GM12878 (cell line): ENCODE data around the gene MFGE8.

Experiments
- BRCA1 ChIP-seq: IDR thresholded peaks from 2 replicates; pipeline ENCODE4 v1.6.1; 2011; ENCODE audit warnings: low read depth, low read length, improper control_type of control experiment
- EP300 ChIP-seq, 2 experiments: fragments of 150-350 bp in 1 of 2; IDR thresholded peaks; 2 replicates each; pipeline ENCODE4 v1.6.1; 2011 to 2012; ENCODE audit warnings: low read depth in 2 of 2, low read length in 2 of 2, borderline replicate concordance in 1 of 2, improper control_type of control experiment in 1 of 2, inconsistent platforms in 1 of 2; ENCODE audit not compliant: control insufficient read depth in 1 of 2
- JUNB ChIP-seq: IDR thresholded peaks from 2 replicates; pipeline ENCODE4 v1.6.1; 2016; ENCODE audit warnings: antibody characterized with exemption, mild to moderate bottlenecking
- MTA3 ChIP-seq: IDR thresholded peaks from 2 replicates; pipeline ENCODE4 v1.6.1; 2012; ENCODE audit warnings: low read length, inconsistent platforms, borderline replicate concordance
- POLR2A ChIP-seq: IDR thresholded peaks from 2 replicates; pipeline ENCODE4 v1.6.1; 2011; ENCODE audit warnings: low read depth, mild to moderate bottlenecking, low read length
- RAD21 ChIP-seq: IDR thresholded peaks from 2 replicates; pipeline ENCODE4 v1.6.1; 2011; ENCODE audit warnings: mild to moderate bottlenecking, low read depth, low read length, moderate library complexity; ENCODE audit not compliant: insufficient read depth
- TF ChIP-seq, protein P1 (sequence below), 3 experiments: IDR thresholded peaks in 2 of 3; conservative IDR thresholded peaks in 1 of 3; 2 replicates each; pipeline ENCODE4 v1.5.1; 2011; ENCODE audit warnings: low read depth in 3 of 3, low read length in 3 of 3, mild to moderate bottlenecking in 3 of 3, control low read depth in 2 of 3, moderate library complexity in 2 of 3, inconsistent platforms in 1 of 3, mixed read lengths in 1 of 3; ENCODE audit not compliant: control insufficient read depth in 2 of 3, insufficient read depth in 1 of 3; ENCODE audit errors: extremely low read depth in 1 of 3
- TF ChIP-seq, protein P2 (sequence below): fragments of 450-650 bp; IDR thresholded peaks from 2 replicates; pipeline ENCODE4 v1.6.1; 2016; ENCODE audit warnings: mild to moderate bottlenecking

DNA sequence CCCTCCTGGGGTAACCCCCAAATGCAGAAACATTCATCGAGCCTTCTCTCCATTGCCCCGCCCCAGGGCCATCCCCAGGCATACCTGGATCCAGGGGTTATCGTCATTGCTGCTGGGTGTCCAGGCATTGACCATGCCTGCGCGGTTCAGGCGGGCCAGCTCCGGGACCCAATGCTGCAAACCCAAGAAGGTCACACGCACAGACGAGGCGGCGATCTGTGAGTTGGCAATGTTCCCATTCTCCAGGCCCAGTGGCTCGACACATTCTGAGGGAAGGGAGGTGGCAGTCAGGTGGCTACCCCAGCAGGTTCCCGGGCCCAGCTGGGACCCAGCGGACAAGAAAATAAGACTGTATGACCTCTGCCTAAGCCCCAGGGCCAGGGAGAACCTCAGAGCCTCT is 6.1 kb downstream of the MFGE8 start:
- TF ChIP-seq MTA3 (no peak), RAD21 (no peak), JUNB (no peak), BRCA1 (no peak), EP300 (IDR thresholded peaks at IDR 0.05; ENCODE audit: borderline replicate concordance in 1 of 2, control insufficient read depth in 1 of 2, low read depth in 2 of 2, low read length in 2 of 2) (no peak), POLR2A (no peak)
- TF ChIP-seq, protein P1, sequence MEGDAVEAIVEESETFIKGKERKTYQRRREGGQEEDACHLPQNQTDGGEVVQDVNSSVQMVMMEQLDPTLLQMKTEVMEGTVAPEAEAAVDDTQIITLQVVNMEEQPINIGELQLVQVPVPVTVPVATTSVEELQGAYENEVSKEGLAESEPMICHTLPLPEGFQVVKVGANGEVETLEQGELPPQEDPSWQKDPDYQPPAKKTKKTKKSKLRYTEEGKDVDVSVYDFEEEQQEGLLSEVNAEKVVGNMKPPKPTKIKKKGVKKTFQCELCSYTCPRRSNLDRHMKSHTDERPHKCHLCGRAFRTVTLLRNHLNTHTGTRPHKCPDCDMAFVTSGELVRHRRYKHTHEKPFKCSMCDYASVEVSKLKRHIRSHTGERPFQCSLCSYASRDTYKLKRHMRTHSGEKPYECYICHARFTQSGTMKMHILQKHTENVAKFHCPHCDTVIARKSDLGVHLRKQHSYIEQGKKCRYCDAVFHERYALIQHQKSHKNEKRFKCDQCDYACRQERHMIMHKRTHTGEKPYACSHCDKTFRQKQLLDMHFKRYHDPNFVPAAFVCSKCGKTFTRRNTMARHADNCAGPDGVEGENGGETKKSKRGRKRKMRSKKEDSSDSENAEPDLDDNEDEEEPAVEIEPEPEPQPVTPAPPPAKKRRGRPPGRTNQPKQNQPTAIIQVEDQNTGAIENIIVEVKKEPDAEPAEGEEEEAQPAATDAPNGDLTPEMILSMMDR (IDR thresholded peaks at IDR 0.05 in 2 of 3, conservative IDR thresholded peaks at IDR 0.05 in 1 of 3; ENCODE audit: control insufficient read depth in 2 of 3, extremely low read depth in 1 of 3, insufficient read depth in 1 of 3, low read depth in 3 of 3, low read length in 3 of 3): no peak
- TF ChIP-seq, protein P2, sequence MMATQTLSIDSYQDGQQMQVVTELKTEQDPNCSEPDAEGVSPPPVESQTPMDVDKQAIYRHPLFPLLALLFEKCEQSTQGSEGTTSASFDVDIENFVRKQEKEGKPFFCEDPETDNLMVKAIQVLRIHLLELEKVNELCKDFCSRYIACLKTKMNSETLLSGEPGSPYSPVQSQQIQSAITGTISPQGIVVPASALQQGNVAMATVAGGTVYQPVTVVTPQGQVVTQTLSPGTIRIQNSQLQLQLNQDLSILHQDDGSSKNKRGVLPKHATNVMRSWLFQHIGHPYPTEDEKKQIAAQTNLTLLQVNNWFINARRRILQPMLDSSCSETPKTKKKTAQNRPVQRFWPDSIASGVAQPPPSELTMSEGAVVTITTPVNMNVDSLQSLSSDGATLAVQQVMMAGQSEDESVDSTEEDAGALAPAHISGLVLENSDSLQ: no peak
